HepG2 (cell line): Measurements from ENCODE around the gene GPC6. TPM values are rescaled to one million over a fixed set of nuclear protein-coding genes. Genes with fewer than 3 reads are reported as not detected.
A peak's percentile ranks its signal among the peaks of the same experiment; 100 is the strongest.

ENCODE experiments used
- ATF1 ChIP-seq: IDR thresholded peaks from 2 replicates; pipeline ENCODE4 v1.6.1; 2016; ENCODE audit warnings: mild to moderate bottlenecking, control low read depth
- CBX5 ChIP-seq: sonication (generic); formaldehyde crosslinking; IDR thresholded peaks from 2 replicates; pipeline ENCODE4 v1.4.0; 2020; ENCODE audit warnings: missing genetic modification reagents, borderline replicate concordance
- CHD4 ChIP-seq: fragments of 200-600 bp; sonication (generic); IDR thresholded peaks from 2 replicates; pipeline ENCODE4 v1.7.0; 2017; ENCODE audit warnings: mild to moderate bottlenecking, low read length, borderline replicate concordance
- DDIT3 ChIP-seq: sonication (generic); formaldehyde crosslinking; IDR thresholded peaks from 2 replicates; pipeline ENCODE4 v1.4.0; 2020; ENCODE audit warnings: mild to moderate bottlenecking, missing genetic modification reagents
- DZIP1 ChIP-seq: sonication (generic); formaldehyde crosslinking; IDR thresholded peaks from 2 replicates; pipeline ENCODE4 v1.5.0; 2020; ENCODE audit warnings: mild to moderate bottlenecking, missing genetic modification reagents
- HOMEZ ChIP-seq: IDR thresholded peaks from 2 replicates; pipeline ENCODE4 v1.6.1; 2016; ENCODE audit warnings: low read depth
- KDM1A ChIP-seq: IDR thresholded peaks from 2 replicates; pipeline ENCODE4 v1.6.1; 2016; ENCODE audit warnings: missing compliant biosample characterization
- LCORL ChIP-seq, 2 experiments: fragments of 450-650 bp in 1 of 2; sonication (generic) in 1 of 2; formaldehyde crosslinking in 1 of 2; IDR thresholded peaks; 2 replicates each; pipeline versions ENCODE4 v1.5.0 to v1.6.1; 2017 to 2020; ENCODE audit warnings: antibody characterized with exemption in 1 of 2, missing genetic modification reagents in 1 of 2
- NCOA2 ChIP-seq: sonication (generic); formaldehyde crosslinking; IDR thresholded peaks from 2 replicates; pipeline ENCODE4 v1.8.0; 2022; ENCODE audit warnings: inconsistent platforms
- NR2C2 ChIP-seq: sonication (generic); formaldehyde crosslinking; IDR thresholded peaks from 2 replicates; pipeline ENCODE4 v1.4.0; 2020; ENCODE audit warnings: missing genetic modification reagents, mild to moderate bottlenecking, moderate library complexity, borderline replicate concordance
- NR2F2 ChIP-seq: IDR thresholded peaks from 2 replicates; pipeline ENCODE4 v1.6.1; 2012; ENCODE audit warnings: low read depth, inconsistent platforms, borderline replicate concordance
- PAXIP1 ChIP-seq: sonication (generic); formaldehyde crosslinking; conservative IDR thresholded peaks from 2 replicates; pipeline ENCODE4 v1.4.0; 2020; ENCODE audit warnings: mild to moderate bottlenecking, missing genetic modification reagents, moderate library complexity
- PHF8 ChIP-seq: sonication (generic); formaldehyde crosslinking; IDR thresholded peaks from 2 replicates; pipeline ENCODE4 v1.5.0; 2020; ENCODE audit warnings: missing genetic modification reagents
- SIX4 ChIP-seq: sonication (generic); formaldehyde crosslinking; IDR thresholded peaks from 2 replicates; pipeline ENCODE4 v1.4.0; 2020; ENCODE audit warnings: missing genetic modification reagents
- SP1 ChIP-seq, 2 experiments: fragments of 450-650 bp in 1 of 2; sonication (generic) in 1 of 2; formaldehyde crosslinking in 1 of 2; IDR thresholded peaks; 2 replicates each; pipeline versions ENCODE4 v1.4.0 to v1.6.1; 2016 to 2020; ENCODE audit warnings: missing genetic modification reagents in 1 of 2
- STAG1 ChIP-seq: sonication (generic); formaldehyde crosslinking; IDR thresholded peaks from 2 replicates; pipeline ENCODE4 v1.4.0; 2020; ENCODE audit warnings: missing genetic modification reagents
- ZMYM2 ChIP-seq: sonication (generic); formaldehyde crosslinking; IDR thresholded peaks from 2 replicates; pipeline ENCODE4 v1.8.0; 2022; ENCODE audit warnings: mild to moderate bottlenecking, missing genetic modification reagents
- ZNF205 ChIP-seq: IDR thresholded peaks from 2 replicates; pipeline ENCODE4 v1.6.1; 2018; ENCODE audit warnings: missing biosample characterization, missing genetic modification reagents
- ZNF362 ChIP-seq: sonication (generic); formaldehyde crosslinking; IDR thresholded peaks from 2 replicates; pipeline ENCODE4 v1.4.0; 2020; ENCODE audit warnings: missing genetic modification reagents, mild to moderate bottlenecking, borderline replicate concordance
- polyA plus RNA-seq, 8 experiments: library from polyadenylated mRNA; depleted of rRNA in 3 of 8; stranded (reverse) in 7 of 8; unstranded in 1 of 8; fragments of >200 nt; fragmentation: Illumina TruSeq in 4 of 8; extraction: Trizol in 4 of 8; gene quantifications; 2 replicates each; pipeline versions ENCODE4 v1.2.1 to v1.2.3, GENCODE V29; 2011 to 2016; ENCODE audit warnings: low read depth in 4 of 8, missing spikeins in 1 of 8, mixed read lengths in 1 of 8; ENCODE audit not compliant: insufficient read depth in 1 of 8
- total RNA-seq, 5 experiments: library from RNA; depleted of rRNA; stranded (reverse); fragments of >200 nt; fragmentation: Illumina TruSeq; extraction: Trizol; gene quantifications; 2 replicates each; pipeline ENCODE4 v1.2.3, GENCODE V29; 2016; ENCODE audit warnings: low read depth in 1 of 5

The GPC6 gene
- total and polyA plus RNA-seq, 2 of the 13 experiments (the other 11 are each of a cell fraction or from before 2014, with no cell fraction given) = 24.5 to 33.9 TPM

GRCh38 chr13:94119360-94119936 lies 892.8 kb downstream of the GPC6 start (continued):
- TF ChIP-seq PAXIP1 (CRISPR knock-in tag) = peak; percentile 87
- peak; percentile 60 for TF ChIP-seq NCOA2 (CRISPR knock-in tag)
- no peak for TF ChIP-seq SP1 (IDR thresholded peaks at IDR 0.05)
- peak; percentile 80 for TF ChIP-seq SP1 (CRISPR knock-in tag; IDR thresholded peaks at IDR 0.05)
- peak; percentile 54; the same call in 1 of the 2 replicates for TF ChIP-seq ZNF205
- TF ChIP-seq DDIT3 (CRISPR knock-in tag) = no peak
- peak; percentile 26; the same call in 1 of the 2 replicates for TF ChIP-seq NR2F2
- no peak for TF ChIP-seq DZIP1 (CRISPR knock-in tag)
- TF ChIP-seq ZMYM2 (CRISPR knock-in tag) = peak; percentile 92
- TF ChIP-seq SIX4 (CRISPR knock-in tag) = 0 out of 2 replicates have a peak, but pooled peaks have one; percentile 32
- 0 out of 2 replicates have a peak, but pooled peaks have one; percentile 20 for TF ChIP-seq PHF8 (CRISPR knock-in tag)
- TF ChIP-seq ZNF362 (CRISPR knock-in tag) = peak; percentile 36; the same call in 1 of the 2 replicates
- TF ChIP-seq KDM1A (CRISPR knock-in tag) = 0 out of 2 replicates have a peak, but pooled peaks have one; percentile 26
- peak; percentile 96 for TF ChIP-seq CHD4
- TF ChIP-seq LCORL (IDR thresholded peaks at IDR 0.05) = no peak
- peak; percentile 60; the same call in 1 of the 2 replicates for TF ChIP-seq LCORL (CRISPR knock-in tag; IDR thresholded peaks at IDR 0.05)
- peak; percentile 36; the same call in 1 of the 2 replicates for TF ChIP-seq HOMEZ (CRISPR knock-in tag)
- peak; percentile 55 for TF ChIP-seq STAG1
- TF ChIP-seq NR2C2 (CRISPR knock-in tag) = peak; percentile 40; the same call in 1 of the 2 replicates
- TF ChIP-seq CBX5 = peak; percentile 77; the same call in 1 of the 2 replicates
- TF ChIP-seq ATF1 (CRISPR knock-in tag) = no peak
